GM03348 (cell line): Measurements from ENCODE around the gene MSMP.

Source experiments
- DNase-seq: peaks from one replicate; pipeline ENCODE4 v3.0.0; 2012; ENCODE audit warnings: low spot score

MSMP gene

GRCh38 chr9:35754264-35754663 lies at the start of gene MSMP:
TSS of gene MSMP (minus strand) at chr9:35754276. CDS start at chr9:35754129, 147 bp downstream.
- DNase-seq, result no peak

- DNase-seq, result no peak
Observed at GRCh38 chr9:35801328-35802128, 47.5 kb upstream of the MSMP start.

- no peak for DNase-seq
Observed at GRCh38 chr9:35800530-35800929, 46.5 kb upstream of the MSMP start.

GRCh38 chr9:35798658-35799374 lies 44.7 kb upstream of the MSMP start:
- peak; percentile 44 for DNase-seq

- no peak for DNase-seq
Observed at GRCh38 chr9:35797311-35798109, 43.4 kb upstream of the MSMP start.

GRCh38 chr9:35795695-35796094 lies 41.6 kb upstream of the MSMP start:
- DNase-seq, result no peak

GRCh38 chr9:35793461-35793860 lies 39.4 kb upstream of the MSMP start:
- peak; percentile 45 for DNase-seq

GRCh38 chr9:35792826-35793225 lies 38.8 kb upstream of the MSMP start:
- DNase-seq, result no peak

GRCh38 chr9:35792024-35792813 lies 38.1 kb upstream of the MSMP start:
- DNase-seq, result no peak

GRCh38 chr9:35791297-35791921 lies 37.3 kb upstream of the MSMP start, which contains the start of gene NPR2:
TSS of gene NPR2 (plus strand) at chr9:35791591. CDS start at chr9:35792409, 818 bp downstream.
- DNase-seq, result peak; percentile 88

GRCh38 chr9:35790385-35791296 lies 36.6 kb upstream of the MSMP start:
- peak; percentile 94 for DNase-seq

- no peak for DNase-seq
Observed at GRCh38 chr9:35790025-35790384, 35.9 kb upstream of the MSMP start.

GRCh38 chr9:35789541-35789940 lies 35.5 kb upstream of the MSMP start:
- DNase-seq, result no peak

GRCh38 chr9:35783418-35783817 lies 29.3 kb upstream of the MSMP start:
- DNase-seq, result no peak

- no peak for DNase-seq
Observed at GRCh38 chr9:35781066-35781465, 27.0 kb upstream of the MSMP start.

GRCh38 chr9:35778496-35778895 lies 24.4 kb upstream of the MSMP start:
- DNase-seq, result no peak

GRCh38 chr9:35776018-35776417 lies 21.9 kb upstream of the MSMP start:
- DNase-seq, result no peak

- DNase-seq, result no peak
Observed at GRCh38 chr9:35774907-35775635, 21.0 kb upstream of the MSMP start.

- no peak for DNase-seq
Observed at GRCh38 chr9:35771943-35772342, 17.9 kb upstream of the MSMP start.

GRCh38 chr9:35771534-35771933 lies 17.5 kb upstream of the MSMP start:
- no peak for DNase-seq
